Hepatocyte (in vitro differentiated cells): Measurements from ENCODE around the gene HEXD. TPM values are rescaled to one million over a fixed set of nuclear protein-coding genes. Genes with fewer than 3 reads are reported as not detected.

Experiments
- DNase-seq: peaks from one replicate; pipeline ENCODE4 v3.0.0-alpha.2; 2016; ENCODE audit warnings: low spot score
- H2AFZ ChIP-seq: fragments of 200-600 bp; sonication (generic); 2 replicates; pipeline ENCODE4 v1.6.0; 2016; ENCODE audit warnings: antibody characterized with exemption, mild to moderate bottlenecking
- H3K27ac ChIP-seq: fragments of 200-600 bp; sonication (generic); 2 replicates; pipeline ENCODE4 v1.5.1; 2016; ENCODE audit warnings: mild to moderate bottlenecking
- H3K27me3 ChIP-seq: fragments of 200-600 bp; sonication (generic); 2 replicates; pipeline ENCODE4 v1.6.1; 2016
- H3K36me3 ChIP-seq: fragments of 200-600 bp; sonication (generic); replicated peaks from 2 replicates; pipeline ENCODE4 v1.5.1; 2016; ENCODE audit warnings: low read depth; ENCODE audit not compliant: insufficient read depth
- H3K4me1 ChIP-seq: fragments of 200-600 bp; sonication (generic); 2 replicates; pipeline ENCODE4 v1.5.1; 2016; ENCODE audit warnings: mild to moderate bottlenecking, moderate library complexity; ENCODE audit not compliant: insufficient read depth
- H3K4me2 ChIP-seq: fragments of 200-600 bp; sonication (generic); 2 replicates; pipeline ENCODE4 v1.6.0; 2016
- H3K4me3 ChIP-seq: fragments of 200-600 bp; sonication (generic); 2 replicates; pipeline ENCODE4 v1.5.1; 2016; ENCODE audit warnings: mild to moderate bottlenecking
- H3K79me2 ChIP-seq: fragments of 200-600 bp; sonication (generic); 2 replicates; pipeline ENCODE4 v1.6.0; 2017; ENCODE audit warnings: mild to moderate bottlenecking
- H3K9me2 ChIP-seq: fragments of 200-600 bp; sonication (generic); replicated peaks from 2 replicates; pipeline ENCODE4 v1.6.0; 2017; ENCODE audit warnings: mild to moderate bottlenecking; ENCODE audit not compliant: insufficient read depth
- H3K9me3 ChIP-seq: fragments of 200-600 bp; sonication (generic); 2 replicates; pipeline ENCODE4 v1.5.1; 2016; ENCODE audit warnings: low read depth, mild to moderate bottlenecking
- H4K20me1 ChIP-seq: fragments of 200-600 bp; sonication (generic); 2 replicates; pipeline ENCODE4 v1.6.0; 2016; ENCODE audit warnings: mild to moderate bottlenecking; ENCODE audit not compliant: insufficient read depth, poor library complexity, severe bottlenecking
- EZH2 ChIP-seq: fragments of 200-600 bp; sonication (generic); IDR thresholded peaks from 2 replicates; pipeline ENCODE4 v1.6.1; 2016; ENCODE audit warnings: antibody characterized with exemption, mild to moderate bottlenecking, borderline replicate concordance
- EZH2phosphoT487 ChIP-seq: fragments of 200-600 bp; sonication (generic); IDR thresholded peaks from one replicate; pipeline ENCODE4 v1.6.1; 2018; ENCODE audit warnings: antibody characterized with exemption, mild to moderate bottlenecking, low read depth, moderate library complexity; ENCODE audit not compliant: unreplicated experiment, severe bottlenecking
- WGBS: methylation state at CpG from one replicate; pipeline ENCODE4 v1.1.6; 2016; ENCODE audit warnings: low lambda C conversion rate; ENCODE audit errors: missing lambda C conversion rate; 5-methylcytosine and 5-hydroxymethylcytosine counted together
- polyA plus RNA-seq: library from polyadenylated mRNA; unstranded; fragments of >200 nt; fragmentation: Nextera tagmentation; extraction: Ambion mirVana; gene quantifications from 2 replicates; pipeline ENCODE4 v1.2.1, GENCODE V29; 2016
- total RNA-seq: library from RNA; depleted of rRNA; stranded (reverse); fragments of >200 nt; gene quantifications from 2 replicates; pipeline ENCODE4 v1.2.3, GENCODE V29; 2014
- TF ChIP-seq, protein P1 (sequence below): fragments of 200-600 bp; sonication (generic); IDR thresholded peaks from 2 replicates; pipeline ENCODE4 v1.5.1; 2016; ENCODE audit warnings: antibody characterized with exemption, mild to moderate bottlenecking; ENCODE audit not compliant: poor library complexity

HEXD gene
- total and polyA plus RNA-seq, 2 experiments from 2014 or later: 32.6 to 46.0 TPM

DNA sequence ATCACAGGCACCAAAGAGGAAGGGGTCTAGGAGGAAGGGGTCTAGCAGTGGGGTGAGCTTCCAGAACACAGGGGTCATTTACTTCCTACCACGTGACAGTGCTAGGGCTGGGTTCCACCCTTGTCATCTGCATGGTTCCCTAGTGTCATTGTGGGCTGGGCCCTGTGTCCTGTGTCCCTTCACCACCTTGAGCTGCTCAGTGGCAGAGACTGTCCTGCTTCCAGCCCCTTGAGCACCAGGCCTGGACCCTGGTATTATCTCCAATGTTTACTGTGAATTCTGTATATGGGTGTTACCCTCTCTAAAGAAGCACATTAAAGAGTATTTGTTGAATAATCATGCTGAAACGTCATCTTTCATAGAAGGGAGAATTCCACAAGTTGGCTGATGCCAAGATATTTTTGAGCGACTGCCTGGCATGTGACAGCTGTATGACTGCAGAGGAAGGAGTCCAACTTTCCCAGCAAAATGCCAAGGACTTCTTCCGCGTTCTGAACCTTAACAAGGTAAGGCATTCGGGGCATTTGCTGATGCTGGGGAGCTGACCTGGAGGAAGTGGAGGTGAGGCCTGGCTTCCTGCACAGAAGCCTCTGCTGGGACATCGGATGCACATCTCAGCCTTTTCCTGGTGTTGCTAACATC, 45.9 kb downstream of the HEXD start:
- no peaks in the 10 kb centered on the region for H3K27me3 ChIP-seq
- H3K4me1 ChIP-seq: peaks cover 14% of the 10 kb centered on the region
- H3K4me3 ChIP-seq: no peak overlapping the region
- H3K27ac ChIP-seq: no peak overlapping the region
- peaks cover 22% of the 10 kb centered on the region for H3K79me2 ChIP-seq
- H4K20me1 ChIP-seq: peaks cover 5% of the 10 kb centered on the region
- no peaks in the 10 kb centered on the region for H3K9me2 ChIP-seq
- no peak overlapping the region for H2AFZ ChIP-seq
- no peak for DNase-seq
- no peaks in the 10 kb centered on the region for H3K36me3 ChIP-seq
- H3K9me3 ChIP-seq: no peaks in the 10 kb centered on the region
- WGBS: 95% methylated on average over 7 of the region's 7 CpGs
- H3K4me2 ChIP-seq: no peak overlapping the region
- TF ChIP-seq EZH2phosphoT487: no peak
- TF ChIP-seq, protein P1, sequence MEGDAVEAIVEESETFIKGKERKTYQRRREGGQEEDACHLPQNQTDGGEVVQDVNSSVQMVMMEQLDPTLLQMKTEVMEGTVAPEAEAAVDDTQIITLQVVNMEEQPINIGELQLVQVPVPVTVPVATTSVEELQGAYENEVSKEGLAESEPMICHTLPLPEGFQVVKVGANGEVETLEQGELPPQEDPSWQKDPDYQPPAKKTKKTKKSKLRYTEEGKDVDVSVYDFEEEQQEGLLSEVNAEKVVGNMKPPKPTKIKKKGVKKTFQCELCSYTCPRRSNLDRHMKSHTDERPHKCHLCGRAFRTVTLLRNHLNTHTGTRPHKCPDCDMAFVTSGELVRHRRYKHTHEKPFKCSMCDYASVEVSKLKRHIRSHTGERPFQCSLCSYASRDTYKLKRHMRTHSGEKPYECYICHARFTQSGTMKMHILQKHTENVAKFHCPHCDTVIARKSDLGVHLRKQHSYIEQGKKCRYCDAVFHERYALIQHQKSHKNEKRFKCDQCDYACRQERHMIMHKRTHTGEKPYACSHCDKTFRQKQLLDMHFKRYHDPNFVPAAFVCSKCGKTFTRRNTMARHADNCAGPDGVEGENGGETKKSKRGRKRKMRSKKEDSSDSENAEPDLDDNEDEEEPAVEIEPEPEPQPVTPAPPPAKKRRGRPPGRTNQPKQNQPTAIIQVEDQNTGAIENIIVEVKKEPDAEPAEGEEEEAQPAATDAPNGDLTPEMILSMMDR: no peak
- no peak for TF ChIP-seq EZH2

DNA sequence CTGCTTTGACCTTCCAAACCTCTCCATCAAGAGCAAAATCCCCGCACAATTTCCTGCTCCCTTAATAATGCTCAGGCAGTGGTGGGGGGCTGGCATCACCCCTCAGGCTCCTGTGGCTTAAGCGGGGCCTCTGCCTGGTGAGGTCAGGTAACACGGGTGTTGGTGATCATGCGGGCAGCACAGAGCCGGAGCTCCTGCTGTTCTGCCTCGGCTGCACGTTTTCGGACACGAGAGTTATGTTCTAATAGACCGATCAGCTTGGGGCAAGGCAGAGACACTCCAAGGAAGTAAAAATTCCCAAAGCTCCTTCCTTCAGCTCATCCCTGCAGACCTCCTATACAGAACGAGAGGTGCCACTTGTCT, 46.4 kb downstream of the HEXD start:
- Histone ChIP-seq H2AFZ (no peak overlapping the region), H3K4me2 (no peak overlapping the region), H3K36me3 (no peaks in the 10 kb centered on the region), H3K4me1 (peaks cover 14% of the 10 kb centered on the region), H3K9me3 (no peaks in the 10 kb centered on the region), H3K27me3 (no peaks in the 10 kb centered on the region), H4K20me1 (peaks cover 2% of the 10 kb centered on the region), H3K9me2 (no peaks in the 10 kb centered on the region), H3K27ac (no peak overlapping the region), H3K79me2 (peaks cover 17% of the 10 kb centered on the region), H3K4me3 (no peak overlapping the region)
- TF ChIP-seq, protein P1: no peak
- no peak for TF ChIP-seq EZH2phosphoT487
- no peak for TF ChIP-seq EZH2
- no peak for DNase-seq
- WGBS: 95% methylated on average over 11 of the region's 11 CpGs

DNA sequence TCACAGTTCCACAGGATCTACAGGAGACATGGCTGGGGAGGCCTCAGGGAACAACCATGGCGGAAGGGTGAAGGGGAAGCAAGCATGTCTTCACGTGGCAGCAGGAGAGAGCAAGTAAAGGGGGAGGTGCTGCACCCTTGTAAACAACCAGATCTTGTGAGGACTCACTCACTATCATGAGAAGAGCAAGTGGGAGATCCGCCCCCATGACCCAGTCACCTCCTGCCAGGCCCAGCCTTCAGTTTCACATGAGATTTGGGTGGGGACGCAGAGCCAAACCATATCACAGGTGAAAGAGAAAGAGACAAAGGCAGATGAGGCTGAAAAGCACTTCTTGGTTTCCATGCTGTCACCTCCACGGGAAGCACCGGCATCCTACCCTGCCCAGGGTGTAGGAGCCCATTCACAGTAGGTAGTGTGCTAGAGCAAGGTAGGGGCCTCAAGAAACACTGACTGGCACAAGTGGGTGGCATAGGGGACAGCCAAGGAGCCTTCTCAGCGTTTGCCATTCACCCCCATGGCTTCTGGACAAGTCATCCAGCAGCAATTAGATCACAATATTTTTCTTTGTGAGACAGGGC, 47.0 kb downstream of the HEXD start:
- 94% methylated on average over 7 of the region's 7 CpGs for WGBS
- DNase-seq: no peak

More for the DNA sequence above, 47.0 kb downstream of the HEXD start:
- Histone ChIP-seq H3K36me3 (no peaks in the 10 kb centered on the region), H3K4me2 (no peak overlapping the region), H3K79me2 (peaks cover 12% of the 10 kb centered on the region), H3K4me1 (peaks cover 14% of the 10 kb centered on the region), H3K27ac (no peak overlapping the region), H3K4me3 (no peak overlapping the region), H2AFZ (no peak overlapping the region), H3K9me2 (no peaks in the 10 kb centered on the region), H4K20me1 (no peaks in the 10 kb centered on the region), H3K27me3 (no peaks in the 10 kb centered on the region), H3K9me3 (no peaks in the 10 kb centered on the region)
- TF ChIP-seq EZH2: no peak
- no peak for TF ChIP-seq EZH2phosphoT487
- TF ChIP-seq, protein P1: no peak
